Mesenteric fat pad (tissue), 1 donor: ENCODE data around the gene ARL3. TPM values are rescaled to one million over a fixed set of nuclear protein-coding genes. Genes with fewer than 3 reads are reported as not detected.
"Not testable (repeated sequence)": the region's sequence is repeated elsewhere in the genome, so short reads cannot be mapped to it uniquely, and the experiment has no call there.

ENCODE experiments used
- DNase-seq: peaks from one replicate; pipeline ENCODE4 v3.0.0-alpha.2; 2020; ENCODE audit warnings: low spot score
- total RNA-seq: library from RNA; stranded (reverse); fragmentation: NEBNext Ultra II Directional; extraction: Animal tissue kit (Norgen Biotek cat#: 25700); gene quantifications from one replicate; pipeline ENCODE4 v1.2.1, GENCODE V29; 2021
- donor health status: DM: yes; HTN: yes; CAD: no.

Gene ARL3
- total RNA-seq, 1 donor from 2014 or later, result 5.7 TPM

- no peak for DNase-seq
These were observed 8.7 kb downstream of the ARL3 start for GRCh38 chr10:102705531-102705930.

- no peak for DNase-seq
These were observed 9.3 kb downstream of the ARL3 start for GRCh38 chr10:102704915-102705314.

- no peak for DNase-seq
These were observed 11.5 kb downstream of the ARL3 start for GRCh38 chr10:102702742-102703141.

DNA sequence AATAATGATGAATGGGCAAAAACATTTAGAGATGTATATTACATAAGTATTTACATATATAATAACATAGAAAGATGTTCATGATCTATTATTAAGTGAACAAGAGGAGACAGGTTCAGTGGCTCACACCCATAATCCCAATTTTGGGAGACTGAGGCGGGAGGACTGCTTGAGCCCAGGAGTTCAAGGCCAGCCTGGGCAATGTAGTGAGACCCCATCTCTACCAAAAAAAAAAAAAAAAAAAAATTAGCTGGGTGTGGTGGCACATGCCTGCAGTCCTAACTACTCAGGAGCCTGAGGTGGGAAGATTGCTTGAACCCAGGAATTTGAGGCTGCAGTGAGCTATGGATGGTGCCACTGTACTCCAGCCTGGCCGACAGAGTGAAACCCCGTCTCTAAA lies 12.4 kb downstream of the ARL3 start:
- no peak for DNase-seq

DNA sequence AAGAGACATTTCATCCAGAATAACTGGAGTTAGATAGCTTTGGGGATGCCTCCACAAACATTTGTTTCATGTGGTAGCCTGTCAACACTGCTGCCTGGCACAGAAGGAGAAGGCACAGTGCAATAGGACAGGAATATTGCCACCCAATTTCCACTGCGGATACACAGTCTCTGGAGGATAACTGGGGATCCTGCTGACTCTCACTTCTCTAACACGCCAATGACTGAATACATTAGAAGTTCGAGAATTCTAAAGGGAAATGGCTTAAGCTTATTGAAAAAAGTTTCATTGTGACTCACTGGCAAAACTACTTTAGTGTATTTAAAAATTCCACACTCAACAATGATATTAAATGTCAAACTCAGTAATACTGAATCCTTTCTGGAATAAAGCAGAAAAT lies 12.9 kb downstream of the ARL3 start:
- DNase-seq, result no peak

GRCh38 chr10:102698894-102699293 lies 15.3 kb downstream of the ARL3 start:
- DNase-seq, result no peak

GRCh38 chr10:102696736-102697135 lies 17.5 kb downstream of the ARL3 start:
- DNase-seq, result no peak

DNA sequence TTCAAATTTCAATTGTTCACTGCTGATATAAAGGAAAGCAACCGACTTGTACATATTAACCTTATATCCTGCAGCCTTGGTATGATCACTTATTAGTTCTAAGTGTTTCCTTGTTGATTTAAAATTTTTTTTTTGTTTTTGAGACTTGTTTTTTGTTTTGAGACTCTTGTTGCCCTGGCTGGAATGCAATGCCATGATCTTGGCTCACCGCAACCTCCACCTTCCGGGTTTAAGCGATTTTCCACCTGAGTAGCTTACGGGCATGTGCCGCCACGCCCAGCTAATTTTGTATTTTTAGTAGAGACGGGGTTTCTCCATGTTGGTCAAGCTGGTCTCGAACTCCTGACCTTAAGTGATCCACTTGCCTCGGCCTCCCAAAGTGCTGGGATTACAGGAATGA lies 18.8 kb downstream of the ARL3 start:
- DNase-seq, result not testable (repeated sequence)

- no peak for DNase-seq
These were observed 22.7 kb downstream of the ARL3 start for GRCh38 chr10:102691285-102692066.

DNA sequence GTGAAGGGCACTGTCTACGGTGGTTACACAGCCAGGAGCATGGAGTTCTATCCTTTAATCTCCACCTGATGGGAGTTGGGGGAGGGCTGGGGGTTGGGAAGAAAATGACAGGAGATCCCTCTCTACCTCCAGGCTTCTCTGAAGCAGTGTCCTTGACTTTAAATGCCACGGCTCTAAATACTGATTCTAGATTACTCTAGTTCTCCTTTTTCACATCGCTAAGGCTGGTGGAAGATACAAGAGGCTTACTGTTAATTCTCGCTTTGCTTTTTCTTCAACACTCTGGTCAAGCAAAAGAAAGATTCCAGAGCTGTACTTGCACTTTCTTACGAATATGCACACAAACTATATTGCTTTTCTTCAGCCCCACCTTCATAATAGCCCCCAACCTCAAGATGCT lies 30.5 kb downstream of the ARL3 start:
- DNase-seq, result no peak

DNA sequence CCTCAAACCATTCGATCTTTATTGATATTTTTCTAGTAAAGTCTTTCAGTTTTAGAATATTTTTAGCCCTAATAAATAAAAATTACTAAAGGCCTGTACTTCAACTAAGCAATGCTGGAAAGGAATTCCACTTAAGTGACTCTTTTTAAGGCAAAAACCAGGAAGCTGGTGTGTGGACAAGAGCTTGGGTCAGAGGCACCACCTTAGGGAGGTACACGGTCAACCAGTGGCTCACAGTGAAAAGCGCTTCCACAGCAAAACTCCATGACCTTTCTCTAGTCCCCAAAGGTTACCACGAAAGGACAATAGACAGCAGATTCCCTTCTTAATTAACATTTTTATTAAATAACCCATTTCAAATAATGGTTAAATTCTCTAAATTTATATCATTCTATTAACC lies 31.2 kb downstream of the ARL3 start:
- no peak for DNase-seq

- no peak for DNase-seq
These were observed 31.8 kb downstream of the ARL3 start for GRCh38 chr10:102682416-102682815.

- DNase-seq, result no peak
These were observed 32.5 kb downstream of the ARL3 start for GRCh38 chr10:102681696-102682095.

DNA sequence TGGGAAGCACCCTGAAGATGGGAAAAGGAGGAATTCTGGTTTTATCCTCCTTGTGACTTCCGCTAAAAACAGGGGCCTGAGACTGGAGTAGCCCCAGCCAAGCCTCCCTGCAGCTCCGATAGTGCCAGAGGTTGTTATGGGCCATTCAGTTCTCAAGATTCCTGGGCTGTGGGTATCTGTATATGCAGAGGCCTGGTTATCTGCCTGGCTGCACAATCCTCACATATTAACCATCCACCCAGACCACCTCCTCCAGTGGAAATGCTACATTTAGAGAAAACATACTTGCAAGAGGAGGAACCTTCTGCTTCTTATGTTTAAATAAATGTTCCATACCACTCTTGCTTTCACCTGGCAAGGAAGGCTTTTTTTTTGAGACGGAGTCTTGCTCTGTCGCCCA lies 34.6 kb downstream of the ARL3 start:
- no peak for DNase-seq

DNA sequence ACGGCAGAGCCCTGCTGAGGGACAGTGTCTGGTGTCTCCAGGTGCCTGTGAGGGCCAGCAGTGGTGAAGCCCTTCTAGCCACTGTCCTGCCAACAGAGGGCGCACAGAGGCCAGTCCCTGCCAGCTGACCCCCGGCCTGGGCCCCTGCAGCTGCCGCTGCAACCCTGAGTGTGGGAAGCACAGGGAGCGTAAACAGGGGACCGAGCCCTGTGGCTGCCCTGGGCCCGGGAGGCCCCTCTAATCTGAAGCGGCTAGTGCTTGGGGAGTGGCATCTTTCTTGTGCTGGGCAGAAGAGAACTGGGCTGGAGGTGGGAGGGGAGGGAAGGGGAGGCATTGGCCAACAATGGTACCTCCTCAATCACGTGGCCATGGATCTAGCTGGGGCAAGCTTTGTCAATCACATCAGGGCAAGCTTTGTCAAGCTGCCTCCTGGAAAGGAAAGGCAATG lies 35.3 kb downstream of the ARL3 start:
- no peak for DNase-seq

- no peak for DNase-seq
These were observed 36.2 kb downstream of the ARL3 start for GRCh38 chr10:102678068-102678400.

DNA sequence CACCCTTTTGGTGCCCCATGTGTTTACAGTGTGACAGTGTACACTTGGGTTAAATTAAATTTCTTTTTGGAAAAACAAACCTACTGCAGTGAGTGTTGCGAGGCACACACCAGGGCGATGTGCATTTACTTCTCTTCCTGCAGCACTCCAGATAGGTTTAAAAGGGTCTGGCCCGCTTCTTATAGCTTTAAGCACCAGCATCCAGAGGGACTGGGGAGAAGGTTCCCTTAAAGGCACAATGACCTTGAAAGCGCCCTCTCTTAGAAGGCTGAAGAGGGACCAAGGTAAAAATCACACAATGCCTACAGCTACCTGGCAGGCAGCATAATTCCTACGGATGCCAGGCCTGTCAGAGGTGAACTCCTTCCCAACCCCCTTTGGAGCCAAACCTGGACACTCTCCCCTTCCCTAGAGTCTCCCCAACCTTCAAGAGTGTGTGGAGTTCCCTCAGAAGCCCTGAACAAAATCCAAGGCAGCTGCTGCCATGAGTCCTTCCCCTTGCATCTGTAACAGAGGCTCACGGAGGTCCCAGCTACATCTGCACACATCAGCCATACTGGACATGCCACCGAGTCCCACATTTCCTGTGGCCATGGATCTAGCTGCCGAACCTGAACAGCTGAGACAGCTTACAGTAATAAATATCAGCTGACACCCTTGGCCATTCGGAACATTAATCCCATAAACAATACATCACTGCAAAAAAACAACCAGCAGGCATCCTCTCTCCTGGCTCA lies 36.7 kb downstream of the ARL3 start:
- peak; percentile 39 for DNase-seq

GRCh38 chr10:102676534-102677315 lies 37.5 kb downstream of the ARL3 start:
- DNase-seq, result peak; percentile 39

DNA sequence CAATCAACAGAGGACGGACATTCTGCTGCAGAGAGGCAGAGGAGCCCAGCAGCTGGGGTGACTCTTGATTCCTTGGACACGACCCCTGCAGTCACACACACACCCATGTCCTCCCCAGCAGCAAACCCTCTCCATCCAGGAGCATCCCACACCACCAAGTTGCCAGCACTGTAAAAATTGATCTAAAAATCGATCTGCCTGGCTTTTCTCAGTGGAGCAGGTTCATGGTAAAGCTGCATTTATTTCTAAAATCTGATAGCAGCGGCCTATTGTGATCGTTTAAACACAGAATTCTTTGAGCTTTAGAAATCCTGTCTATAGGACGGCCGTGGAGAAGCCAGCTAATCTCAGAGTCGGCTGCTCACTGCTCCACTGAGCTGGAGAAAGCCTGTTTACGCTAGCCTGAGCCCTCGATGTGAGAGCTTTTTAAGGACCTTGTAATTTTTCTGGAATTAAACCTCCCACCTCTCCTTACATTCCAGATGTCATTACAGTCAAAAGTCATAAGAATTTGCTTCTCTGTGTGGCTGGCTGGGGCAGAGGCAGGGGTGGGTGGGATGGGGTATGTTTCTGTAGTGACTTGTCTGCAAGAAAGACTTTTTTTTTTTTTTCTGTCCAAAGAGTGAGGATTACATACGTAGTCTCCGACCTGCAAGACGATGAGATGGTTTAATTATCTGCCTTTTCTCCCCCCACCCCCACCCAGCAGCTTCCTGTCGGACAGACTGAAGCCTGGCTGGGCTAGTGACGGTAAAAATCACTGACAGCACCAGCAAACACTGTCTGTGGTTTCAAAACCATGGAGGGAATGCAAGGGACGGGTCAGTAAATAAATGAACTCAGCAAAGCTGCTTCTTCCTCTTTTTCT lies 38.3 kb downstream of the ARL3 start:
- DNase-seq, result peak; percentile 67

DNA sequence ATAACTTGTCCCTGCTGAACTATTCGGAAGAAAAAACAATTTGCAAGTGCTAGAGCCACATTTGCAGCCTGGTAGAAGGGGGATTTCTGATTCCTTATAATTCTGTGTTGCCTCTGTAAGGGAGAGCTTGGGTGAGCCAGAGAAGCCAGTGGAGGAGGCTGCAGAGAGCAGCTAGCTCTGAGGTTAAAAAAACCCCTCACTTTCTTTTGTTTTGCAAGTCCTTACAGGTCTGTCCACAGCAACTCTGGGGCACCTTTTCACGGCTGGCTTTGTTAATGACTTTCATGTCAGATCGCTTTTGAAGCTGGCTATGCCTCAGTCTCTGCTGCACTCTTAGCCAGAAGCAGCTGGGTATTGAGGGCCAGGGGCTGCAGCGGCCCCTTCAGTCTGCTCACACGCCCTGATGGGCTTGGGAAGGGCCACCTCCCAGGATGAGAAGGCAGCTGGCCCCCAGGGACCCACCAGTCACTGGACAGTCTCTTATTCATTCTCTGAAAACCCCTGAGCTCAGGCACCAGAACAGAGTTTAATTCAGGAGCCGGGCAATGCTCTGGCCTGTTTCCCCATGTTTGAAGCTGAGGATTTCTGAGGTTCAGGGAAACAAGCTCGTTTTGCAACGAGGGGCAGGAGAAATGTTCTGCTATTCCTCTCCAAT lies 39.1 kb downstream of the ARL3 start:
- DNase-seq, result peak; percentile 64

DNA sequence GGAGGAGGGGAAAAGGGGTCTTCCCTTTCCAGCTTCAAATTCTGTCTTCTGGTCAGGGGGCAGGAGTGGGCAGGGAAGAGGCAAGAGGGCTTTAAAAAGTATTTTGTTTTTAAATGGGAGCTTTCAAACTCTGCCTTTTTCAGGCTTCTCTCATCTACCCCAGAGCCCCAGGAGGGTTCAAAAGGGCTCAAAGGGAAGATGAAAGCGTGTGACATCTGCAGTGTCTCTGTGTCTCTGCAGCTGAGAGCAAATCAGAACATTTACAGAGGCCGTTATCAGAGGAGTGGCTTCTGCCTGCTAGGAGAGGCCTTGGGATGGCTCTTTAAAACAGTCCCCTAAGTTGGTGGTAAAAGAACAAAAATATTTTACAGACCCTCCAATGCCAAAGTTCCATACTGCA lies 39.6 kb downstream of the ARL3 start:
- DNase-seq, result no peak
